ENCODE data around the gene ATOH1.

Gene ATOH1

GRCh38 chr4:93855926-93856325 lies 27.4 kb downstream of the ATOH1 start:
- TF ChIP-seq, protein P1, sequence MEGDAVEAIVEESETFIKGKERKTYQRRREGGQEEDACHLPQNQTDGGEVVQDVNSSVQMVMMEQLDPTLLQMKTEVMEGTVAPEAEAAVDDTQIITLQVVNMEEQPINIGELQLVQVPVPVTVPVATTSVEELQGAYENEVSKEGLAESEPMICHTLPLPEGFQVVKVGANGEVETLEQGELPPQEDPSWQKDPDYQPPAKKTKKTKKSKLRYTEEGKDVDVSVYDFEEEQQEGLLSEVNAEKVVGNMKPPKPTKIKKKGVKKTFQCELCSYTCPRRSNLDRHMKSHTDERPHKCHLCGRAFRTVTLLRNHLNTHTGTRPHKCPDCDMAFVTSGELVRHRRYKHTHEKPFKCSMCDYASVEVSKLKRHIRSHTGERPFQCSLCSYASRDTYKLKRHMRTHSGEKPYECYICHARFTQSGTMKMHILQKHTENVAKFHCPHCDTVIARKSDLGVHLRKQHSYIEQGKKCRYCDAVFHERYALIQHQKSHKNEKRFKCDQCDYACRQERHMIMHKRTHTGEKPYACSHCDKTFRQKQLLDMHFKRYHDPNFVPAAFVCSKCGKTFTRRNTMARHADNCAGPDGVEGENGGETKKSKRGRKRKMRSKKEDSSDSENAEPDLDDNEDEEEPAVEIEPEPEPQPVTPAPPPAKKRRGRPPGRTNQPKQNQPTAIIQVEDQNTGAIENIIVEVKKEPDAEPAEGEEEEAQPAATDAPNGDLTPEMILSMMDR (IDR thresholded peaks at IDR 0.05; ENCODE audit: low read depth, low read length, poor library complexity, severe bottlenecking), result no peak
- TF ChIP-seq EZH2phosphoT487 (IDR thresholded peaks at IDR 0.05; ENCODE audit: borderline replicate concordance, low read length), result no peak
- Histone ChIP-seq H4K20me1 (ENCODE audit: control insufficient read depth, insufficient read depth, low read depth, low read length) (no peaks in the 10 kb centered on the region), H3K27ac (ENCODE audit: low read depth, low read length) (no peak overlapping the region), H3K36me3 (ENCODE audit: control insufficient read depth, low read length) (no peaks in the 10 kb centered on the region), H3K27me3 (ENCODE audit: control insufficient read depth, low read length) (no peaks in the 10 kb centered on the region), H3K4me2 (ENCODE audit: low read length) (no peak overlapping the region), H3K9me3 (ENCODE audit: control insufficient read depth, insufficient read depth, low read length) (no peaks in the 10 kb centered on the region), H3F3A (ENCODE audit: control insufficient read depth, insufficient read depth) (no peaks in the 10 kb centered on the region), H3K9me2 (replicated peaks; ENCODE audit: control insufficient read depth, low read length) (0 out of 2 replicates have a peak, but pooled peaks cover 2% of the 10 kb centered on the region), H3K4me1 (ENCODE audit: control insufficient read depth, low read length) (no peaks in the 10 kb centered on the region), H3K79me2 (ENCODE audit: control insufficient read depth, low read length) (no peaks in the 10 kb centered on the region), H3K4me3 (ENCODE audit: low read length) (no peak overlapping the region)

DNA sequence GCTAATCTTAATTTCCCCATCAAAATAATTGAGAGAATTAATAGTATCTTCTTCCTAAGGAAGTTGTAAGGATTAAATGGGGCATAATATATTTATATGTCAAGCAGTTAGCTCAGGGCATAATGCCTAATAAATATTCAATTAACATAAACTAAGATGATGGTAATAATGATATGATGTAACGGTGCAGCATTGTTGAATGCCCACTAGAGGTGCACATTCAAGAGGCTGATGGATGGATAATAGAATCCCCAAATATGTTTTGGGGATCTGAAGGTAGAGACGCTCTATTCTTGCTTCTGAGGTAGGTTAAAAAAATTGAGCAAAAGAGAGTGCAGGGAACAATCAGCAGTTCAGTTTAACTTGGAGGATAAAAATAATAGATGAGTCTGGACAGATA lies 37.1 kb downstream of the ATOH1 start:
- Histone ChIP-seq H3K79me2 (ENCODE audit: control insufficient read depth, low read length) (no peaks in the 10 kb centered on the region), H4K20me1 (ENCODE audit: control insufficient read depth, insufficient read depth, low read depth, low read length) (no peaks in the 10 kb centered on the region)
- TF ChIP-seq, protein P1 (IDR thresholded peaks at IDR 0.05; ENCODE audit: low read depth, low read length, poor library complexity, severe bottlenecking), result peak; percentile 24
- TF ChIP-seq EZH2phosphoT487 (IDR thresholded peaks at IDR 0.05; ENCODE audit: borderline replicate concordance, low read length), result no peak

GRCh38 chr4:93867416-93868001 lies 39.0 kb downstream of the ATOH1 start:
- Histone ChIP-seq H3K79me2 (ENCODE audit: control insufficient read depth, low read length) (no peaks in the 10 kb centered on the region), H3K9me3 (ENCODE audit: control insufficient read depth, insufficient read depth, low read length) (no peaks in the 10 kb centered on the region), H3K4me1 (ENCODE audit: control insufficient read depth, low read length) (no peaks in the 10 kb centered on the region), H3K4me3 (ENCODE audit: low read length) (no peak overlapping the region), H3K9me2 (replicated peaks; ENCODE audit: control insufficient read depth, low read length) (no peaks in the 10 kb centered on the region), H3K36me3 (ENCODE audit: control insufficient read depth, low read length) (no peaks in the 10 kb centered on the region), H3K27me3 (ENCODE audit: control insufficient read depth, low read length) (no peaks in the 10 kb centered on the region), H3K4me2 (ENCODE audit: low read length) (no peak overlapping the region), H3F3A (ENCODE audit: control insufficient read depth, insufficient read depth) (no peaks in the 10 kb centered on the region), H4K20me1 (ENCODE audit: control insufficient read depth, insufficient read depth, low read depth, low read length) (no peaks in the 10 kb centered on the region), H3K27ac (ENCODE audit: low read depth, low read length) (no peak overlapping the region)
- TF ChIP-seq, protein P1 (IDR thresholded peaks at IDR 0.05; ENCODE audit: low read depth, low read length, poor library complexity, severe bottlenecking), result no peak
- TF ChIP-seq EZH2phosphoT487 (IDR thresholded peaks at IDR 0.05; ENCODE audit: borderline replicate concordance, low read length), result no peak

More for the DNA sequence above, 37.1 kb downstream of the ATOH1 start:
- Histone ChIP-seq H3K9me3 (ENCODE audit: control insufficient read depth, insufficient read depth, low read length) (no peaks in the 10 kb centered on the region), H3K27me3 (ENCODE audit: control insufficient read depth, low read length) (no peaks in the 10 kb centered on the region), H3K36me3 (ENCODE audit: control insufficient read depth, low read length) (no peaks in the 10 kb centered on the region), H3K9me2 (replicated peaks; ENCODE audit: control insufficient read depth, low read length) (no peaks in the 10 kb centered on the region), H3K4me2 (ENCODE audit: low read length) (no peak overlapping the region), H3F3A (ENCODE audit: control insufficient read depth, insufficient read depth) (no peaks in the 10 kb centered on the region), H3K27ac (ENCODE audit: low read depth, low read length) (no peak overlapping the region), H3K4me1 (ENCODE audit: control insufficient read depth, low read length) (no peaks in the 10 kb centered on the region), H3K4me3 (ENCODE audit: low read length) (no peak overlapping the region)
